HG03135 (cell line): ENCODE data around the gene IGF2.

Source experiments
- ATAC-seq: cut with Tn5 transposase; IDR thresholded peaks from one replicate; pipeline ENCODE4 v1.9.1; 2021; ENCODE audit warnings: mild to moderate bottlenecking, moderate library complexity; ENCODE audit not compliant: unreplicated experiment

IGF2 gene

DNA sequence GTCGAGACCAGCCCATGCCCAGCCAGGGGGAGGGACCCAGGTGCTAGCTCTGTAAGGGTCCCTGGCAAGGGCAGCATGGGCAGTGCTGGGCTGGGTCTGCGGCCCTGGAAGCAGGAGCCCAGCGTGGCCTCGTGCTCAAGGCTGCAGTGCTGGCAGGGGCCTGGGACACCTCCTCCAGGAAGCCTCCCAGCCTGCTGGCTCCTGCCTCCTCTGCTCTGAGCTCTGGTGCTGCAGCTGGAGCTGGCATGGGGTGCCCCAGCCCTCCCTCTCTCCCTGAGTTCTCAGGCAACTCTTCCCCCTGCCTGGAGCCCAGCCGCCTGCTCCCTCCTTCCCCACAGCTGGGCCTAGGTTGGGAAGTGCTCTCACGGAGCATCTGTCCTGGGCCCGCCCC lies 15.0 kb upstream of the IGF2 start:
- no peak for ATAC-seq

DNA sequence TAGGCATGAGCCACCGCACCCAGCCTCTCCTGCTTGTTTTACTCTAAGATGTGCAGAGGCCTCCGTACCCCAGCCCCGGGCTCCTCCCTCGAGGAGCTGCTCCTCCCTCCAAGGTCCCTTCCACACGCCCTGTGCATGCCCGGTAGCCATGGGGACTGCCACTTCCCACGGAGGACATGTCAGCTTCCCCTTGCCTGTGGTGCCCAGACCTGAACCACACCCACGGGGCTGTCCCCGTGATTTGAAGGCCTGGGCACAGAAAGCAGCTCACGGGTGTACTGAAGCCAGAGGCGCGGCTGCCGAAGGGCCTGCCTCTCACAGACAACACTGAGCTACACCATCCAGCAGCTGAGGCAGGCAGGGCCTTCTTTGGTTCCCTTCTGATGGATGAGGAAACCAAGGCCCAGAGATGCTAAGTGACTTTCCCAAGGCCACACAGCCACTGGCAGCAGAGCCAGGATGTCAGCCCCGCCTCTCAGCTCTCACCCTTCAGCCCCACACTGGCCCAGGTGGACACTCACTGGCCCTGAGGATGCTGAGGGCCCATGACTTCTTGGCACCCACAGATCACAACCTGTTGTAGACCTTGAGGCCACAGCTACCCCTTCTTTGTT lies 14.5 kb upstream of the IGF2 start:
- ATAC-seq: no peak

DNA sequence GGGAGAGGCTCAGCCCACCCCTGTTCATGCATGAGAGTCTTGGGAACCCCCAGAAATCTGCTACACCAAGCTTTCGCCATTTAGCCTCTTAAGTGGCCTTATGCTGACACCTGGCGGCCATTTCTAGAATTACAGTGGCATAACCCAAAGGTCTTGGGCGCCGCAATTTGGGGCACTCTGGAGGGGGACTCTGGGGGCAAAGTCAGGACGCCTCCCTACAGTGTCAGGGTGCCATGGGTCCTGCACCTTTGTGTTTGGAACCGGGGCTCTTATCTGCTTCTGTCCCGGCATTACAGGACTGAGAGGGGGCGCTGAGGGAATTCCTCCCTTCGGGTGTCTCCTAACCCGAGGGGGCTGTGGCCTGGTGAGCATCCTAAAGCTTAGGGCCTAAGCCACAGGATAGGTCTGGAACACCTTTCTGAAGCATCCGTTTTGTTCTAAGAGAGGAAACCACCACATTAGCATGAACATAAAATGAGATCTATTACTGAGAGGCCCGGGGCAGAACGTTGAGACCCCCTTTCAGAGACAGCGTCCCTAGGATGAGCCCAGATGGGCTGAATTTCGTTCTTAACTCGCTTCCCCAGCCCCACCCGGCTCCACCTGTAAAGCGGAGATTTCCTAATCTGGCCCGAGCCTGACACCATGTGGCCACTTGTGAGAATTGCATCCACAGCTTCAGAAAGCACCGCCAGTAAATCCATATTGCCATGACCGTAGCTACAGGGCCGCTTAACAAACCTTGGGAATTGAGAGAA lies 12.5 kb upstream of the IGF2 start:
- no peak for ATAC-seq

DNA sequence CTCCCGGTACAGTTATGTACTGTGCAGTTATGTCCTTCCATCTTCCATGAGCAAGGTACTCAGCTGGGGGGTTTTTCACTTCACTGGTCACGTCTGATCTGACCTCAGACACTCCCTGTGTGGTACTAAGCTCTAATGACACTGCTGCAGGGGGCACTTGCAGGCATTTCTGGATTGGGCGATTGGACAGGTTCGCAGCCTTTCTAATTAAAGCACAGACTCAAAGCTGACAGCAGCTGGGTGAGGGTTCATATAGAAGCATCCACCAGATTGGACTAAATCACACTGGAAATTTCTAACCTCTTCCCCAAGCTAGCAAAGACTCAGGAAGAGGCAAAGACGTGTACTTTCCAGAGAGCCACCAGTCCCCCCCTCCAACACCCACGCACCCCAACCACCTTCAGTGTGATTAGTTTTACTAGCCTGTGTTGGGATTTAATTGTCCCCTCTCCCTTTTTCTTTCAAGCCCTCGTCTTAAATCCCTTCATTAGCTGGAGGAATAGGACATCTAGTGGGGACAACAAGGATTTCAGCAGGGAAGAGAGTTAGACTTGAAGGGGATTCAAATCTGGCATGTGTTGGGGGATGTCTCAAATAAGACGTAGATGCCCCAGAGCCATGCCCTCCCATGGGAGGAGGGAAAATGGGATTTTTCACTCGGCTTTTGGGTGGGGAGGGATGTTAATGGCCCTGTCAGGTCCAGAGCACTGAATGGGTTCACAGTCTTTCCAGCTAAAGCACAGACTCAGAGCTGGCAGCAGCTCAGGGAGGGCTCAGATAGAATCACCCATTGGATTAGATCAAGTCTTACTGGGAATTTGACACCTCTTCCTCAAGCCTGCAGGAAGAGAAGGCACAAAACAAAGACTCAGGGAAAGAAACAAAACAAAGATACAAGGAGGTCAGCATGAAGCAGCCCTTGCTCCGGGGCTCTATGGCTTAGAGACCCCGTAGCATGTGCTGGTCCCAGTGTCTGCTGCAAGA lies 11.0 kb upstream of the IGF2 start:
- ATAC-seq: no peak

DNA sequence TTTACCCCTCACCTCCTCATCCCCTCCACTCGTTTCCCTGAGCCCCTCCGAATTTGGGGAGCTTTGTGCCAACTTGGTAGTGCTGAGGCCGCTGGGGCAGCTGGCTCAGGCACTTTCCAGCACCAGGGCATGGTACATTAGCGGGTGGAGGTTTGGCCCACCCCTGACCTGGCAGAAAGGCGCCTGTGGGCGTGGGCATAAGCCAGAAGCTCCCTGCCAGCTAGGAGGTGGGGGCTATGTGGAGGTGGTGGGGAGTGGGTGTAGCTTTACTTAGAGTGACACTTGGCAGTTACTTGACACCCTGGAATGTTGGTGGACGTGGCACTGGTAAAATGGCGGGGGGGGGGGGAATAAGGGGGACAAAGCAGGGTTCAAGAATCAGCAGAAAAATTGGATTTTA lies 10.3 kb upstream of the IGF2 start:
- no peak for ATAC-seq

DNA sequence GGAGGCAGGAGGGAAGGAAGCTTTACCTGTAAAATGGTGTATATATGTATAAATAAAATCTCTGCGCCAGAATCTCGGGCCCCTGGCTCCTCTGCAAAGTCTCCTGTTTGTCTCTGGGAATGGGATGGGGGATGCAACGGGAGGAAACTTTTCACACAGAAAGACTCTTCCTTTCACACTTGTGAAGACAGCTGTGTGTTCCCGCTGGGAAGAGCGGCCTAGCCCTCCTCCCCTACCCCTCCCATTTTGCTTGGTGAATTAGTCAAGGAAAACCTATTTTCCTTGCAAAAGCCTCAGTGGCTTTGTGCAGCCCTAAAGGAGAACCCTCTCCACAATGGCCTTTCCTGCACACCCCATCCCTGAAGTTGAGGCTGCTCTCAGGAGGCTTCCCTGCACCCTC lies 9.4 kb upstream of the IGF2 start:
- ATAC-seq: no peak

DNA sequence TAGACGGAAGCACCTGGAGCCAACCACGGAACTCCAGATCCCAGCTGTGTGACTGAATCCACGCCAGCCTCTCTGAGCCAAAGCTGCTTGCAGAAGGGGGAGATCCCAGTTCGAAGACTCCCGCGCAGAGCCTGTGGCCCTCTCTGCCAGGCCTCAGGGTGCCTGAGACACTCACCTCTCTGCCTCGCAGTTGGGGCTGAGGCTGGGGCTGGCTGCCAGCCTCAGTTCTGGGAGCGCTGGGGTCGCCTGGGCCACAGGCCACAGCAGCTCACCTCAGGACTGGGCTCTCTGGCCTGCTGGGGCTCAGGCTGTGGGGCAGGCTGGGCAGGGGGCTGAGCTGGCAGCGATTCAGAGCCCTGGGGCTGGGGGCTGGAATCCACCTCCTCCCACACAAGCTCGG lies 8.2 kb upstream of the IGF2 start:
- ATAC-seq: no peak

DNA sequence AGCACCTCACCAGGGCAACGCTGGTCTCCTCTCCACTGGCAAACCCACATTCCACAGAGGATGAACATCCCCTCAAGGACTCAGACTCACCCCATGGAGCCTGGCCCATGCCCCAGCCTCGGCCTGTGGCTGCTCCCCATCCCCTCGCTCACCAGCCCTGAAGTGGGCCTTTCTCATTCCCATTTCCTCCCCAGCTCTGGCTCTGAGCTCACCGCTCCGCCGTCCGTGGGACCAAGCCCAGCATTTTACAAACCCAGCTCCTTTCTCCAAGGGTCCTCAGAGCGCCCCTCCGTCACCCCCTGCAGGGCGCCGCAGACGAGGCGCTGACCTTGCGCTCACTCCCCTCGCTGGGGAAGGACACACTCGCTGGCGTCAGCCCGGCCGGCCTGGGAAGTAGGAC lies 6.9 kb upstream of the IGF2 start:
- no peak for ATAC-seq

DNA sequence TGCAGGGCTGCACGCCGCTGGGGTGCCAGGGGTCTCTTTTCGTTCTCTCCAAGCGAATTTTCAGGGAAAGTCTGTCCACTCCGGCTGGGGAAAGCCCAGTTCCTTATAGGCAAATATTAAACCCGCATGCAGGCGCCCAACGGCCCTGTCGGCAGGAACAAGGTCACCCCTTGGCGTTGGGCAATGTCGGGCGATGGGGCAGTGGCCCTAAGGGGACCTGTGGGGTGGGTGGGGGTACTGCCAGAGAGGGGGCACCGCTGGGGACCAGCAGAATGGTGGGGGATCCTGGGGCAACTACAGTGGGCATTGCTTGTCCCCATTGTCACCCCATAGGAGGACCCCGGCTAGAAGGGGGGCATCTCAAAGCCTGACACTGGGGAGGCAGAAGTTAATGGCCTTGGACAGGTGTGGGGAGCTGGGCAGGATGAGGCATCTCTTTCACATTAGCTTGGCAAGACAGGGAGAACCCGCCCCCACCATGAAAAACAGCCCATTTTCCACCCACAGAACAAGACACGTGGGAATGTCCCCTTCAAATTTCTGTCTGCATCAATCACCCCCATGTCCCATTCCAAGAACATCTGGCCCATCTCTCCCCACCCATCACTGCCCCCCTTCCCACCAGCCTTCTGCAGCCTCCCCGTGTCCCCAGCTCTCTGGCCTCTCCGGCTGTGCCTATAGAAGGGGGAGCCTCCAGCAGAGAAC lies 5.5 kb upstream of the IGF2 start:
- no peak for ATAC-seq

DNA sequence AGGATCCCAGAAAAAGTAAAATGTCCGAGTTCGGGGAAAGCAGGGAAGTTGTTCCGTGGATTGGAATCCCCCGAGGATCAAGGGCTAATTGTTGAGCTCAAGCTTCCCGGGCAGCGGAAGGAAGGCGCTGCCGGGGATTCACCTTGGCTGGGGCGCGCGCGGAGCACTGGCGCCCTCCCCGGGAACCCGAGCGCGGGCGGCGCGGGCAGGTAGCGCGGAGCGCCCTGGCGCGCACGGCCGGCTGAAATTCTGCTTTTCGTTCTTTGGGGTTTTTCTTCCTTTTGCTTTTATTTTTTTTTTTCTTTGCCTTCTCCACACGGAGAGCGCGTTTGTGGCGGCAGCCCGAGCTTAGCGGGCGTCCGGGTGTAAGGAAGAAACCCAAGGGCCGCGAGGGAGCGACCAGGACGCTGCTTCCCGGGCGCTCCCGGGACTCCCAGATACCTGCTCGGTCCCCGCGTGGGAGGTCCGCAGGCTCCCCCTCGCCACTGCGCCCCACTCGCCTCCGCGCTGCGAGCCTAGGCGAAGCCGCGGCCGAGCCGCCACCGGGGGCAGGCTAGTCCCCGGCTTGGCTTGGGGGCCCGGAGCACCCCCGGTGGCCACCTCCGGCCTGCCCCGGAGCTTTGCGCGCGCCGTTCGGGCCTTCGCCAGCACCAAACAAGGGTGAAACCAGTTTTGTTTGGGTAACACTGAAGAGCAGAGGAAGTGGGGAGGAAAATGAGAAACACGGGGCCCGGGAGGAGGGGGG lies 4.8 kb upstream of the IGF2 start:
- no peak for ATAC-seq

DNA sequence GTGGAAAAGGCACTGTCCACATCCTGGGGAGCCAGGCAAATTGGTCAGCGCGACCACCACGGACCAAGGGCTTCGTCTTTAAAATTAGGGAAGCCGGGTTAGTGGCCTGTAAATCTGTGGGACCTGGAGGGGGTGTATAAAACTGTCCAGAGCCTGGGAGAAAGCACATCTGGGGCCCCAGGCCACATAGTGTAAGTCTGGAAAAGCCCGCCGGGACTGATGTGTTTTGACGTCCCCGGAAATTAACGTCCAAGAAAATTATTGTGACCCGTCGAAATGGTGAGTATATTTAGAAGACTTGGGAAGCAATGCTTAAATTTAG lies 4.2 kb upstream of the IGF2 start:
- ATAC-seq: no peak

DNA sequence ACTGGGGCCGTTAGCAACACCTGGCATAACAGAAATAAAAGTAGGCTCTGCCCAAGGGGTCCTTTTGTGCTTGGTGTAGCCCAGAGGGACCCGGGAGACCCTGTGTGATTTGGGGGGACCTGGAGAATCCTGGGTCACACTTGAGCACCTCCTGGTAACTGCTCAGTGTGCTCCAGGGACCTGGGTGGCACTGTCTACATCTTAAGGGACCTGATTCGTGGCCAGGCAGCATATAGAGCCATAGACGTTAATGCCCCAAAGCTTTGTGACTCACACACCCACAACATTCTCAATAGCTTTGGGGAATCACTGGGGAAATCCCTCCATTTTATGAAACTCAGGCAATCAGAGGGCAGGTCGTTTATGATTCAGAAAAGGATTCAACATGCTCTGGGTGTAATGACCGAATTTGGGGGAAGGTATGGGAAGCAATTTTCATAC lies 3.6 kb upstream of the IGF2 start:
- no peak for ATAC-seq

DNA sequence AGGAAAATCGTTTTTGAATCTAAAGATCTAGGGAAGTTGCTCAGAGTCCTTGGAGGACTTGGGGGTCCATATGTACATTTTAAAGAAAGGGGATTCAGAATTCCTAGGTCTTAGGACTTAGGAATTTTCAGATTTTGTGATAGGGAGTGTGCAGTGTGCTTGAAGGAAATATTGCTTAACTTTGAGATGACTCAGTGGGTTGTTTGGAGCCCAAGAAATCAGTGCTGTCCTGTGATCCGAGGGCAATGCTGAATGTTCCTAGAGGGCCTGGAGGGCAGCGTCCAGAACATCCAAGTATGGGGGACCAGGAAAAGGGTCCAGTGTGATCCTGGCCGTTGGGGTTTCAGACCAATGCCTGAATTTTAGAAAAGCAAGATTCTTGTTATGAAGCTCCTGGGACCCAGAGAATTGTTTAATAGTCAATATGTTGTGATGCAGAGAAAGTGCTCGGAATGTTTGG lies 3.1 kb upstream of the IGF2 start:
- ATAC-seq: no peak

DNA sequence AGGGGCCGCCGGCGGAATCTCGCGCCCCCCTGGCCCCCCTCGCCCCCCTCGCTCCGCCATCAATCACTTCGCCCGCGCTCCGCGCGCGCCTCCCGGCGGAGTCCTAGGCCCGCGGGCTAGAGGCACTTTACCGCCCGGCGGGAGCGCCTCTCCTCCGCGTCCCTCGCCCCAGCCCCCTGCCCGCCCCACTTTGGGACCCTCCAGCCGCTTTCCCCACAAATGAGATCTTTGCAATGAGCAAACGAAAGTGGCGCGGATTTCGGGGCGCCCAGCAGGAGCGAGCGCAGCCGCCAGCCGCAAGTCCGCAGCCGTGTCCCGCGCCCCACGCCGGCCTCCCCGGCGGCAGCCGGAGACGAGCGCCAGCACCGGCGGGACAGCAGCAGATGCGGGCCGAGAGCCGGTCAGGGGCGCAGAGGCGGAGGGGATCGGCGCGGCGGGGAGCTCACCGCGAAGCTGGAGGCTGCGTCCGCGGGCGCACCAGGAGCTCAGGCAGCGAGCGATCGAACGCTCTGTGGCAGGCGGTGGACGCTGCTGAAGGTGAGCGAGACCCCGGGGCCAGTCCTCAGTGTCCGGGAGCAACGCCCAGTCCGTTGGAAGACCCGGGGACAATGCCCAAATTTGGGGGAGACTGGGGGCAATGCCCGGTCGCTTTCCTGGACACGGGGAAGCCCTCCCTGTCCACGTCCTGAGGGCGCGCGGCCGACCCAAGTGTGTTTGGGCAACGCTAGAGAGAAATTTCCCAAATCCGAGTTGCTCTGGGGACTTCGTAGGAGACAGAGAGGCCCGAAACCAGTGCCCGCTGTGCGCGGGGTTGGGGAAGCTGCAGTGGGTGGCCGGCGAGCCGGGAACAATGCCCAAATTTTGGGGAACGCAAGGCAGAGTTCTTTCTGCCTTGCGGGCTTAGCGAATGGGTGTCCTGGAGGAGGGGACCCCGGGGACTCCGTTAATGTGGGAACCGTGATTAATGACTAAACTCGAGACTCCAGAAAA lies 1.5 kb upstream of the IGF2 start:
- no peak for ATAC-seq

DNA sequence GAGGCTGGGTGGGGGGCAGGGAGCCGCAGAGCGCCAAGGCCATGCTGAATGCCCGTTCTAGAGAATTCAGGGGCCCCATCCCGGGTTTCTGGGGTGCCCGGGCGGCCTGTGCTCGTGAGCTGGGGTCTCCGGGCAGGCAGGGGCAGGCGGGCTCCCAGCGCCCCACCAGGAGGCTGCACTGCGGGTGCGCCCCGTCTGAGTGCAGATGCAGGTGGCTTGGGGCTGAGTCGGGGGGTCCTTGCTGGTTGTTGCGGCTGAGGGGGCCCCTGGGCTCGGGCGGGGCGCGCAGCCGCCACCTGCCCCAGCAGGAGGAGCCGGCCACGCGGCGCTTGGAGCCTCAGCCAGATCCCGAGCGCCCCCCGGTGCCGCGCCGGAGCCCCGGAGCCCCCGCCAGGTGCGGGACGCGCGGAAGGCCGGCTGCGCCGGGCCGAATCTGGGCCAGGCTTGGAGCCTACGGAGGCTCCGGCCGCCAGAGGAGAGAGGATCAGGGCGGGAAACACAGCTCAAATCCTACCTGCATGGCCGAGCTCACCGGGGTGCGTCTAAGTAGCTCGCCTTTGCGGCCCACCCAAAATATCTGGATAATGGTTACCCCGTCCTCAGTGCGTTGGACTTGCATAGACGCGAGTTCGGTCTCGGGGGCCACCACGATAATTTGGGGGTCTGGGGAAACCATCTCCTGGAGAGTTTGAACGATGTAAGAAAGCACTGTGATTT lies 590 bp upstream of the IGF2 start:
- no peak for ATAC-seq

DNA sequence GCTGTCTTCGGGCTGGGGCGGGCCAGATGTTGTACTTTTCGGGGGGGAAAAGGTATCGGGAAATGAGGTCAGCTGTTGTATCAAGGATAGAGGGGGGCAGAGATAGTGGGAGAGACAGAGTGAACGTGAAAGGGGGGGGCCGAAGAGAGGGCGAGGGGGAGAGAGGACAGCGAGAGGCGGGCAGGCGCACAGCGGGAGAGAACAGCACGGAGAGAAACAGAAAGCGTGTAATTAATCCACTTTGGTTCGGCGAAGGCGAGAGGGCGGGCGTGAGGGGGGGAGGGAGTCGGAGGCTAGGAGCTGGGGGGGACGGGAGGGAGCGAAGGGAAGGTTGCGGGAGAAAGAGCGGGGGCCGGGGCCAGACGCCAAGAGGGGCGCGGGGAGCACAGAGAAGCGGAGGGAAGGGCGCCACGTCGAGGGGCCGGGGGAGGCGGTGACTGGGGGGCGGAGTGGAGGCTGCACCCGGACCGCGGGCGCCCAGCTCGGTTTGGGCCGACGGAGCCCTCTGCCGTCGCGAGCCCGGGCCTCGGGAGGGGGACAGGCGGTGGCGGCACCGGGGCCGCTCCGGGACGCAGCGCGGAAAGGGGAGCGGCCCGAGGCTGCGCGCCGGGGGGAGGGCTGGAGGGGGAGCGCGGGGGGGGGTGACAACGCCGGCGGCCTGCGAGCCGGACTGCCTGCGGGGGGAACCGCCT lies 612 bp downstream of the IGF2 start:
- ATAC-seq: no peak

DNA sequence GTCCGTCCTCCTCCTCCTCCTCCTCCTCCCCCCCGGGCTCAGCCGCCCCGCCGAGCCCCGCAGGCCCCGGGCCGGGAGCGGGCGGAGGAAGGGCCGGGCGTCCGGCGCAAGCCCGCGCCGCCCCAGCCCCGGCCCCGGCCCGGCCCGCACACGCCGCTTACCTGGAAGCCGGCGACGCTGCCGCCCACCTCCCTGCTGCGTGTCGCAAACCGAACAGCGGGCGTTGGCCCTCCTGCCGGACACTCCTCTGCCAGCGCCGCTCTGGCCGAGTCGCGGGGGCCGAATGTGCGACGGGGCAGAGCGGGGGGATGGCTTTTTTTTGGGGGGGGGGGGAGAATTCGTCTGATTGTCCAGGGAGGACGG lies 1.1 kb downstream of the IGF2 start:
- no peak for ATAC-seq
